DOHH2 (cell line): ENCODE data around the gene FASTKD1.

ENCODE experiments used
- CTCF ChIP-seq: fragments of 200-600 bp; sonication (generic); IDR thresholded peaks from one replicate; pipeline ENCODE4 v1.5.1; 2014; ENCODE audit warnings: antibody characterized with exemption, mild to moderate bottlenecking, low read depth, low read length; ENCODE audit not compliant: poor library complexity, severe bottlenecking
- EZH2phosphoT487 ChIP-seq: fragments of 200-600 bp; sonication (generic); IDR thresholded peaks from 2 replicates; pipeline ENCODE4 v1.6.1; 2017; ENCODE audit warnings: borderline replicate concordance, mild to moderate bottlenecking, antibody characterized with exemption, low read length, moderate library complexity, mixed read lengths

- TF ChIP-seq CTCF, result no peak
- TF ChIP-seq EZH2phosphoT487, result no peak
These were observed 9.9 kb upstream of the FASTKD1 start for GRCh38 chr2:169583518-169583917.
